Tibial nerve (tissue), 4 donors: ENCODE data around the gene SMIM7. TPM values are rescaled to one million over a fixed set of nuclear protein-coding genes. Genes with fewer than 3 reads are reported as not detected.
A peak's percentile ranks its signal among the peaks of the same experiment; 100 is the strongest.

ENCODE experiments used
- DNase-seq, 2 donors: peaks; one replicate each; pipeline ENCODE4 v3.0.0-alpha.2; 2019; ENCODE audit warnings: low spot score in 2 of 2
- H3K27ac ChIP-seq, 4 donors: fragments of 200-600 bp; sonication (generic) in 3 of 4; one replicate each; pipeline ENCODE4 v1.5.1; 2017 to 2019; ENCODE audit warnings: mild to moderate bottlenecking in 1 of 4
- H3K27me3 ChIP-seq, 2 donors: fragments of 200-600 bp; sonication (generic) in 1 of 2; one replicate each; pipeline versions ENCODE4 v1.5.1 to v1.6.0; 2017 to 2019
- H3K36me3 ChIP-seq, 3 donors: fragments of 200-600 bp; sonication (generic); one replicate each; pipeline ENCODE4 v1.5.1; 2018 to 2019
- H3K4me1 ChIP-seq, 4 donors: fragments of 200-600 bp; sonication (generic) in 3 of 4; one replicate each; pipeline ENCODE4 v1.5.1; 2017 to 2019
- H3K4me3 ChIP-seq, 4 donors: fragments of 200-600 bp; sonication (generic) in 3 of 4; one replicate each; pipeline ENCODE4 v1.5.1; 2017 to 2019; ENCODE audit warnings: mild to moderate bottlenecking in 1 of 4, moderate library complexity in 1 of 4
- H3K9me3 ChIP-seq, 4 donors: fragments of 200-600 bp; sonication (generic) in 3 of 4; one replicate each; pipeline ENCODE4 v1.5.1; 2017 to 2019
- CTCF ChIP-seq, 5 experiments: fragments of 200-600 bp in 3 of 5; fragments of 450-650 bp in 2 of 5; sonication (generic) in 3 of 5; IDR thresholded peaks; one replicate each; pipeline ENCODE4 v1.5.1; 2016 to 2019; ENCODE audit warnings: antibody characterized with exemption in 5 of 5, mild to moderate bottlenecking in 3 of 5, moderate library complexity in 2 of 5
- EP300 ChIP-seq, 2 donors: sonication (generic); formaldehyde crosslinking; IDR thresholded peaks; one replicate each; pipeline ENCODE4 v1.6.1; 2017; ENCODE audit warnings: antibody characterized with exemption in 2 of 2, mild to moderate bottlenecking in 1 of 2
- POLR2A ChIP-seq, 2 donors: fragments of 450-650 bp; IDR thresholded peaks; one replicate each; pipeline ENCODE4 v1.6.1; 2017; ENCODE audit warnings: antibody characterized with exemption in 2 of 2, mild to moderate bottlenecking in 2 of 2, moderate library complexity in 2 of 2
- WGBS, 2 donors: methylation state at CpG; one replicate each; pipeline ENCODE4 v1.1.5; 2018; 5-methylcytosine and 5-hydroxymethylcytosine counted together
- total RNA-seq, 4 donors: library from RNA; depleted of rRNA; stranded (reverse); fragments of >200 nt; gene quantifications; one replicate each; pipeline ENCODE4 v1.1.0, GENCODE V29; 2016

The SMIM7 gene
- total RNA-seq, 4 donors from 2014 or later, result 105 to 175 (median 132) TPM

GRCh38 chr19:16605115-16605514 lies 54.8 kb downstream of the SMIM7 start:
- H3K27me3 ChIP-seq, result no peaks in the 10 kb centered on the region
- H3K9me3 ChIP-seq, result no peaks in the 10 kb centered on the region
- 85 to 94% methylated on average over 3 of the region's 3 CpGs for WGBS, 2 donors
- H3K27ac ChIP-seq, result peak overlapping the region in 1 of 4 donors; percentile 52
- no peak overlapping the region for H3K4me3 ChIP-seq
- no peak for DNase-seq
- H3K36me3 ChIP-seq, result no peaks in the 10 kb centered on the region
- TF ChIP-seq EP300 (IDR thresholded peaks at IDR 0.05), result no peak
- no peak for TF ChIP-seq CTCF (IDR thresholded peaks at IDR 0.05)
- no peak for TF ChIP-seq POLR2A (IDR thresholded peaks at IDR 0.05)
- H3K4me1 ChIP-seq, result peaks cover 0 to 93% (median 33%) of the 10 kb centered on the region in 4 donors

GRCh38 chr19:16604615-16605014 lies 55.3 kb downstream of the SMIM7 start:
- H3K36me3 ChIP-seq, result no peaks in the 10 kb centered on the region
- peaks cover 0 to 95% (median 29%) of the 10 kb centered on the region in 4 donors for H3K4me1 ChIP-seq
- H3K27ac ChIP-seq, result no peak overlapping the region
- DNase-seq, result no peak
- H3K4me3 ChIP-seq, result no peak overlapping the region
- TF ChIP-seq CTCF (IDR thresholded peaks at IDR 0.05), result no peak
- no peak for TF ChIP-seq POLR2A (IDR thresholded peaks at IDR 0.05)
- no peak for TF ChIP-seq EP300 (IDR thresholded peaks at IDR 0.05)
- no peaks in the 10 kb centered on the region for H3K27me3 ChIP-seq
- no peaks in the 10 kb centered on the region for H3K9me3 ChIP-seq
- 91 to 97% methylated on average over 6 of the region's 6 CpGs for WGBS, 2 donors

- no peak overlapping the region for H3K27ac ChIP-seq
- H3K27me3 ChIP-seq, result no peaks in the 10 kb centered on the region
- no peak overlapping the region for H3K4me3 ChIP-seq
- no peak for TF ChIP-seq POLR2A (IDR thresholded peaks at IDR 0.05)
- TF ChIP-seq CTCF (IDR thresholded peaks at IDR 0.05), result no peak
- TF ChIP-seq EP300 (IDR thresholded peaks at IDR 0.05), result no peak
- peaks cover 0 to 95% (median 20%) of the 10 kb centered on the region in 4 donors for H3K4me1 ChIP-seq
- no peaks in the 10 kb centered on the region for H3K36me3 ChIP-seq
- WGBS, 2 donors, result 50 to 58% methylated on average over 3 of the region's 3 CpGs
- no peaks in the 10 kb centered on the region for H3K9me3 ChIP-seq
- no peak for DNase-seq
Measured at GRCh38 chr19:16603090-16603489, 56.9 kb downstream of the SMIM7 start.

GRCh38 chr19:16601378-16602052 lies 58.4 kb downstream of the SMIM7 start:
- H3K36me3 ChIP-seq, result no peaks in the 10 kb centered on the region
- DNase-seq, result no peak
- no peaks in the 10 kb centered on the region for H3K27me3 ChIP-seq
- H3K4me3 ChIP-seq, result no peak overlapping the region
- H3K9me3 ChIP-seq, result no peaks in the 10 kb centered on the region
- TF ChIP-seq CTCF (IDR thresholded peaks at IDR 0.05), result no peak
- no peak for TF ChIP-seq POLR2A (IDR thresholded peaks at IDR 0.05)
- TF ChIP-seq EP300 (IDR thresholded peaks at IDR 0.05), result no peak
- 94 to 98% methylated on average over 18 to 20 of the region's 20 CpGs for WGBS, 2 donors
- H3K27ac ChIP-seq, result no peak overlapping the region
- peaks cover 0 to 90% (median 10%) of the 10 kb centered on the region in 4 donors for H3K4me1 ChIP-seq

GRCh38 chr19:16600824-16601223 lies 59.1 kb downstream of the SMIM7 start:
- Histone ChIP-seq H3K4me1 (peaks cover 0 to 90% (median 6%) of the 10 kb centered on the region in 4 donors), H3K27ac (no peak overlapping the region), H3K4me3 (no peak overlapping the region), H3K9me3 (no peaks in the 10 kb centered on the region), H3K36me3 (no peaks in the 10 kb centered on the region), H3K27me3 (no peaks in the 10 kb centered on the region)
- WGBS, 2 donors, result 90 to 92% methylated on average over 5 of the region's 5 CpGs
- no peak for DNase-seq
- TF ChIP-seq POLR2A (IDR thresholded peaks at IDR 0.05), result no peak
- no peak for TF ChIP-seq CTCF (IDR thresholded peaks at IDR 0.05)
- no peak for TF ChIP-seq EP300 (IDR thresholded peaks at IDR 0.05)
